ENCODE data around the gene SLC25A53.
A peak's percentile ranks its signal among the peaks of the same experiment; 100 is the strongest.

SLC25A53 gene, protein sequence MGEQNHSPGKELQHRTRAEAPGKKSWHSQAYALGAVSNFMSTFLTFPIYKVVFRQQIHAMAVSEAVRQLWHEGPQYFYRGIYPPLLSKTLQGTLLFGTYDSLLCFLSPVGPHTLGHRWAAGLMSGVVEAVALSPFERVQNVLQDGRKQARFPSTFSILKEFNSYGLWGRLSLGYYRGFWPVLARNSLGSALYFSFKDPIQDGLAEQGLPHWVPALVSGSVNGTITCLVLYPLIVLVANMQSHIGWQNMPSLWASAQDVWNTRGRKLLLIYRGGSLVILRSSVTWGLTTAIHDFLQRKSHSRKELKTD

DNA sequence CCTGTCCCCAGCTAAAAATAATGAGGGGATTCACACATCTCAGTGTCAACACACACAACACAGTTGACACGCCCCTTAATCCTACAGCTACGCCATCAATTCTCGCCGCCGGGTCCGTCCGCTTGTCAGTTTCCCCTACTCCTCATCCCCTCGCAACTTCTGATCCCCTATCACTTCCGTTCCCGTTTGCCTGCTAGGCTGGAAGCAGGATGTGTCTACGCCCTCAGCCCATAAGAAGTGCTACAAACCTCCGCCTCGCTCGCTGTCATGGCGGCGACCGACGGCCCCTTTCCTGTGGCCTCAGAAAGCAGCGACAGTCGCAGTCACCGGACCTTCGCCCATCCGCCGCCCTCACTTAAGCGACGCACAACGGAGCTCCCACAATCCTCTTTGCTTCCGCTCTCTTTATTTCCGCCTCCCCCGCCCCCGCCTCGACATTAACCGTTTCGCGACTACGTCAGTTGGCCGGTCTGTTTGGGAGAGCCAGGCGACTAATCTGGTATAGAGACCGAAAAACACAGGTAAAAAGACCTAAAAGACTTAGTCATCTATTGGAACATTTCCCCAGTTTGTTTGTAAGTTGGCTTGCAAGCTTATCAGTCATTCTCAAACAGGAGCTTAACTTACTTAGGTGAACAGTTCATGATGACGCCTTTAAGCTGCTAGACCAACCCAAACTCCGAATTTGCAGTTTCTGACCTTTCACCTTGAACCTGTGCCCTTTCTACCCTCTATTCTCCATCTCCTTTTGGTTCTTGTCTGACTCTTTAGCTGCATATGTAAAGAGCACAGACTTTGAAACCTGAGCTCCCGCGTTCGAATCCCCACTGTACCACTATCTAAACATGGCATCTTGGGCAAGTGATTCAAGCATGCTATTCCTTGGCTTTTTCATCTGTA, at the start of gene SLC25A53:
SLC25A53 (minus strand) TSS at position 380 of the 900 bp plus-strand sequence. CDS start 51,752 bp downstream, outside the sequence.
- DNase-seq = peak; percentile 58

DNA sequence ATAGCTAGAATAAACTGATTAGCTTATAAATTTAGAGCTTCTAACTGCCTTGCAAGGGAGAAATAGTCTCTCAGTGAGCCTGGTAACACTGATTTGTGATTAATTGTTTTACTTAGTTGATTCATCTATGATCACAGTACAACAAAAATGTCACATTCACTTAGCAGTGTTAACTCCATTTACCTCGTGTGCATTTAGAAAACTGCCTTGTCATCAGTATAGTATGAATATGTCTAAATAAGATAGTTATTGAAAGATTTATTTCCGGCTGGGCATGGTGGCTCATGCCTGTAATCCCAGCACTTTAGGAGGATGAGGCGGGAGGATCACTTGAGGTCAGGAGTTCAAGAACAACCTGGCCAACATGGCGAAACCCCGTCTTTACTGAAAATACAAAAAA, 48.7 kb upstream of the SLC25A53 start:
- no peak for DNase-seq

DNA sequence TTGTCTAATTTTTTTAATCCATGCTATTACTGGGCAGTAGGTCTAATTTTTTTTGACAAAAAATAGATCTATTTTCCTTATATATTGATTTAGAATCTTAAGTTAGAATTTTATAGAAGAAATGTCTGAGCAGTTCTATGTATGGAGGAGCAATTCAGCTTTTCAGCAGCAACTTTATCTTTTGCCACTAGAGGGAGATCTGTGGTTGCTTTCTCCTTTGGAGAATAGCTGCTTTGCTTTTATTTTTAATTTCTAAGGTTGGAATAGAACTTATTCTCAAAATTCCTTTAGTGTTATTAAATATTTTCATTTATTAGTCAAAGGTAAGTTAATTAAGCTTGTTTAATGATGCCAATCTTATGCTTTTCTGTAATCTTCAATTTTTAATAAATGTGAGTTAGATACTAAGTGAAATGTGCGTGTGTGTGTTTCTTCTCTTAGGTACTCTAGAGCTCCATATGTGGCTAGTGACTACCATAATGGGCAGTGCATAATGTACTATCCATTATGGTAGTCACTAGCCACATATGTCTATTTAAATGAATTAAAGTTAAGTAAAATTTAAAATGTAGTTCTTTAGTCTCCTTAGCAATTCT, 38.8 kb upstream of the SLC25A53 start:
- no peak for DNase-seq

DNA sequence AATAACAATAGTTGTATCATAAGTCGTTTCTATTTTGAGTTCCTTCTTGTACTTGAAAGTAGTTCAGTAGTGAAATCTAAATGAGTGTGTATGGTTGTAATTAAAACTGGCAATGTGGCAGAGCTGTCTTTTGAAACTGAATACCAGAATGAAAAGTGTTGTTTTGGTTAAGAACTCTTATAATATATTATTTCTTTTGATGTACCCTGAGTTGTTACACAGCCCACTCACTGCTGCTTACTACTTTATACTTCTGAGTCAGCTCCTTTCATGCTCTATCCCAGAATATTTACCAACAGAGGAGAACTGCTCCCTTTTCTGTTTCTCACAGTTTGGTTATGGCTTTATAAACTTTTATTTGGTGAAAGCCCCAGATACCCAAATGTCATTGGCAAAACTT, 38.2 kb upstream of the SLC25A53 start:
- no peak for DNase-seq

DNA sequence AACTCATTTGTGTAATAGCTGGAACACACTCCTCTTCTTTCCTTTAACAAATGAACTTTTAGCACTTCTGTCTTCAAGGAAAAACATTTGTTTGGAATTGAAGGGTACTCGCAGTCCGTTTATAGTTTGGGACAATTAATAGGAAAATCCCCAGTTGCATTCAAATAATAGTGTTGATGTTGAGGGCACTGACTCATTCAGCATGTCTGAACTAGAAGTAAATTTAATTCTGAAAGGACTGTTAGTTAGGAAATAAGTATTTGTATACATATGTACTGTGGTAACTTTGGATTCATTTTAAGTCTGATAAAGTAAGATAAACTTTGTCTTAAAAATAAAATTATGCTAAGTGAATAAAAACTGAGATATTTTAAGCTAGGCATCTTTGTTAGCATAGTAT, 36.7 kb upstream of the SLC25A53 start:
- no peak for DNase-seq

DNA sequence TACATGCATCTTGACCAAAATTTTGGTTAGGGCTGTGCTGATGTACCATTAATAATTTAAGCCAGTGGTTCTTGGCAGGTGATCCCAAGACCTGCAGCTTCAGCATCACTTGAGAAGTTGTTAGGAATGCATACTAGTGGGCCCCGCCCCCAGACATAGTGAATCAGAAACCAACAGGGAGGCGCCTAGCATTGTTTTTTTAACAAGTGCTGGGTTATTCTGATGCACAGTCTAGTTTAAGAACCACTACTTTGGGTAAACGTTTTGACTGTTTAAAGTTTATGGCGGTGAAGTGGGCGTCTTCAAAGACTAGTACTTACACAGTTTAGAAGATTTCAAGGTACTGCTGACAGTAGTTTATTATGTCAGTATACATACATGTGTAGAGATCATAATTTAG, 33.0 kb upstream of the SLC25A53 start:
- DNase-seq = no peak

DNA sequence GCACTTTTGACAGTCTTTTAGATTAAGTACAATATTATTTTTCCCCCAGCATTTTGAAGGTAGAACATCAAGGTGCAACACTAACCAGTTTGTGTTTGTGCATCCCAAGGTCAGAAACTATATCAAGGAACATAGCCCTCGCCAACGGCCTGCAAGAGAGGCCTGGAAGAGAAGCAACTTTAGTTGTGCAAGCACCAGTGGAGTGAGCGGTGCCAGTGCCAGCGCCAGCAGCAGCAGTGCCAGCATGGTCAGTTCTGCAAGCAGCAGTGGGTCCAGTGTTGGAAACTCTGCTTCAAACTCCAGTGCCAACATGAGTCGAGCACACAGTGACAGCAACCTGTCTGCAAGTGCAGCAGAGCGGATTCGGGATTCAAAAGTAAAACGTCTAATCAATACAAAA, 31.1 kb upstream of the SLC25A53 start:
- no peak for DNase-seq

DNA sequence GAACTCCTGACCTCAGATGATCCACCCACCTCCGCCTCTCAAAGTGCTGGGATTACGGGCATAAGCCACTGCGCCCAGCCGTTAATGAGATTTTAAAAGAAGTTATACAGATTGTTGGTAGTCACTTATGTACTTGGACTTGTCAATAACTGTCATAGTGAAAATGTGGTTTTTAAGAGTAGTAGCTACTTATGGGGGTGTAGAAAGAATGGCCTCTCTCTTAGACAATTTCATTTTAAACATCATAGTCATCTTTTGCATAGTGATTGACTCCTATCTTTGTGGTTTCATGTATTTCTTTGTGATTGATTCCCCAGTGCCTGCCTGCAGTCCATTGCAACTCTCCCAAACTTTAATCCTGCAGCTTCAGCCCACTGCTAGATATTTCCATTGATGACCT, 26.9 kb upstream of the SLC25A53 start:
- no peak for DNase-seq

DNA sequence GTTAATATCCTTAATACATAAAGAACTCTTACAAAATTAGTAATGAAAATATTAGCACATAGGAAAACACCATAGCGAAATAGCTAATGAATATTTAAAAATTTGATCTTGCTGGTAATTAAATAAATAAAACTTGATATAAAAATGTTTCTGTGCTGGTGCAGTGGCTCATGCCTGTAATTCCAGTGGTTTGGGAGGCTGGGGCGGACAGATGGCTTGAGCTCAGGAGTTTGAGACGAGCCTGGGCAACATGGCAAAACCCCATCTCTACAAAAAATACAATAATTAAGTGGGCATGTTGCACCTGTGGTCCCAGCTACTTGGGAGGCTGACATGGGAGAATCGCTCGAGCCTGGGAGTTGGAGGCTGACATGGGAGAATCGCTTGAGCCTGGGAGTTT, 17.0 kb upstream of the SLC25A53 start:
- DNase-seq = no peak

DNA sequence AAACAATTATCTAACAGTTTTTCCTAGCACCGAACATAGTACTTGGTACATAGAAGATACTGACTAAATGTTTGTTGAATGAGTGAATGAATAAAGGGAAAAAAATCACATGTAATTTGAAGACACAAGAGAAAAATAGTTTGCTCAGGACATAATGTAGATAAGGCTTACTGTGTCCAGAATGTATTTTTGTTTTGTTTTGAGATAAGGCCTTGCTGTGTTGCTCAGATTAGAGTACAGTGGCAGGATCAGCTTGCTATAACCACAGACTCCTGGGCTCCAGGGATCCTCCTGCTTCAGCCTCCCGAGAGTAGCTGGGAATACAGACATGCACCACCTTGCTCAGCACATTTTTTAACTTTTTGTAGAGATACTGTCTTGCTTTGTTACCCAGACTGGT, 16.0 kb upstream of the SLC25A53 start:
- no peak for DNase-seq

DNA sequence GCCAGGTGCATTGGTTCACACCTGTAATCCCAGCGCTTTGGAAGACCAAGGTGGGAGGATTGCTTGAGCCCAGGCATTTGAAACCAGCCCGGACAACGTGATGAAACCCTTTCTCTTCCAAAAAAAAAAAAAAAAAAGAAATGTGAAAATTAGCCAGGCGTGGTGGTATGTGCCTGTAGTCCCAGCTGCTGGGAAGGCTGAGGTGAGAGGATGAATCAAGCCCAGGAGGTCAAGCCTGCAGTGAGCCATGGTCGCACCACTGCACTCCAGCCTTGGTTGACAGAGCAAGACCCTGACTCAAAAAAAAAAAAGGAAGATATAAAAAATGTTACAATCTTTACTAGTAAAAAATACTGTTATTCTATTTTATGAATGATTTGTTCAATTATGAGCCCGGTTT, 15.3 kb upstream of the SLC25A53 start:
- no peak for DNase-seq

DNA sequence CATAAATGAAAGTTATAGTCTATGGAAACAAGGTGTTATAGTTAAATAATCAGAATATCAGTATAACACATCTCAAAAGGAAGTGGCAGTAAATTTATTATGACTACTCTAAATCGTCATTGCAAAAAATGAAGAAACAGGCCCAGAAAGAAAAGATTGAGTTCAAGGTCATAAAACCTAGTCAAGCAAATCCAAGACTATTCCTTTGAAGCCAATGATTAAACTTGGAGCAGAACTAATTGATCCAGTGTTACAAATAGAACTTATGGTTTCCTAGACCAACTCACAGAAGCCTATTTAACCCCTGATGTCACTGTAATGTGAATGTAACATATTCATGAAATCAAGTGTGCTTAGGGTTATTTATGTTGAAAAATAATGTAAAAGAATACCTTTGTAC, 11.3 kb upstream of the SLC25A53 start:
- DNase-seq = no peak

DNA sequence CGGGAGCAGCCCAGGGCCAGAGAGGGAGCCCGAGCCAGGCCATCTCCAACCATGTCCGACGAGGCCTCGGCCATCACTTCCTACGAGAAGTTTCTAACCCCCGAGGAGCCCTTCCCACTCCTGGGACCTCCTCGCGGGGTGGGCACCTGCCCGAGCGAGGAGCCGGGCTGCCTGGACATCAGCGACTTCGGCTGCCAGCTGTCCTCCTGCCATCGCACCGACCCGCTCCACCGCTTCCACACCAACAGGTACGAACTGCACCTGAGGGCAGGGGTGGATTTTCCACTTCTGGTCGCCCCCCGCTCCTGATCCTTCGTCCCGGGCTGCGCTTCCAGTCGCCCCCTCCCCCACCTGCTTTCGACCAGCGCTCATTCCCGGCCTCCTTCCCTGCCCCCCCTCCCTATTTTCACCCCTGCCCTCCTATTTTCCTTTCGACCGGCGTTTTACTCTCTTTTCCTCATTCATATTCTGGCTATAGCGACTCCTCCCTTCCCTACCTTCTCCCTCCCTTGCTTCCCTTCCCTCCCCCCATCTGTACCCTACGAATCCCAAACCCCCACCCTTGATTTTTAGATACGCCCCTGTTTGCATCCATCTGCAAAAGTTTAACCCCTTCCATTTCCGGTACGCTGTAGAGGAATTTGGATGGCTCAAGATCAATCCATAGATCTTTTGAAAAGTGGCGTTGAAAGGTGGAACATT, 10.1 kb upstream of the SLC25A53 start:
- no peak for DNase-seq

DNA sequence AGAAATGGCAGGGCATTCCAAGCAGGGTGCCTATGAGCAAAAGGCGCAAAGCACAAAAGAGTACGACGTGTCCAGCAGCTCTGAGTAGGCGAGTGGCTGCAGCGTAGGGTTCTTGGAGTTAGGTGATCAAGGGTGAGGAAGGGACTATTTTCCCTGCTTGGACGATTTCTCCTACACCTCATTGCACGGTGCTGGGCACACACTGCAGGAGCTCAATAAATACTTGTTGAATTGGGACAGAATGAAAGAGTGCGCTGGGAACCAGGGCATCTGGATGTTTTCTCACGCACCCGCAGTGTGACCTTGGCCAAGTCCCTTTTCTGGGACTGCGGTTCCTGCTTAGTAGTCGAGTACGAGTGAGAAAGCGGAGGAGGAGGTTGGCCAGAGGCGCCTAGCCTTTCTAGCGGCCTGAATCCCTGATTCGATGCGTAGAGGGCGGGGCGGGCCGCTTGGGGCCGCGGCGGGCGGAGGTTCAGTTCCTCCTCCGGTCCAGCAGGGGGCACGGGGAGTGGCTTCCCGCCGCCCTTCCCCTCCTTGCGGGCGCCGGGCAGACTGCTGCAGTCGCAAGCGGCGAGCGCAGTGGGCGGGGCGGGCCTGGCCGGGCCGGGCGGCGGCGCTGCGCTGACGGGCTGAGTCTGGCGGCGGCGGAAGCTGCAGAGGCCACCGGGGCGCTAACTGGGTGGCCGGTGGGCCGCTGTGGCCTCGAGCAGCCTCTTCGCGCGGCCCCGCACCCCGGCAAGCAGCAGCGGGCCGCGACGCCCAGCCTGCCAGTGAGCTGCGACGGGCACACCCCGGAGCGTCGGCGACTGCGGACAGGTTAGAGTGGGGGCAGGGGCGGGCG, 9.3 kb upstream of the SLC25A53 start, which contains the start of gene FAM199X:
FAM199X (plus strand) TSS at position 560 of the 841 bp plus-strand sequence. CDS start 333 bp downstream, outside the sequence.
- peak; percentile 75 for DNase-seq

DNA sequence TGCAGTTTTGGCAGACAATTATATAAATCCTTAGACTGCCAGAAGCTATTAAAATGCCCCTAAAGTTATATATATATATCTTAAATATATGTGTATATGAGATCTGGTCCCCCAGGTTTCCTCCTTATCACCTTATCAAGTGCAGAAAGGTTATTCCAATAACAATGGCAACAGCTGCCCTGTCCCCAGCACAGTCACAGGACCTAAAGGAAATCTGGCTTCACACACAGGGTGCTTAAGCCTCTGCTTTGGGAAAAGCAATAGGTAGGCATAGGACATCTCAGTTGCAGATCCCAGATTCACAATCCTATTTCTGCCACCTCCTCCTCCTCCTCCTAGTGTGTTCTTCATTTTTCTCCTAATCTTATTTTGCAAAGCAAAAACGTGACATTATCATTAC, 5.8 kb downstream of the SLC25A53 start:
- DNase-seq = no peak

DNA sequence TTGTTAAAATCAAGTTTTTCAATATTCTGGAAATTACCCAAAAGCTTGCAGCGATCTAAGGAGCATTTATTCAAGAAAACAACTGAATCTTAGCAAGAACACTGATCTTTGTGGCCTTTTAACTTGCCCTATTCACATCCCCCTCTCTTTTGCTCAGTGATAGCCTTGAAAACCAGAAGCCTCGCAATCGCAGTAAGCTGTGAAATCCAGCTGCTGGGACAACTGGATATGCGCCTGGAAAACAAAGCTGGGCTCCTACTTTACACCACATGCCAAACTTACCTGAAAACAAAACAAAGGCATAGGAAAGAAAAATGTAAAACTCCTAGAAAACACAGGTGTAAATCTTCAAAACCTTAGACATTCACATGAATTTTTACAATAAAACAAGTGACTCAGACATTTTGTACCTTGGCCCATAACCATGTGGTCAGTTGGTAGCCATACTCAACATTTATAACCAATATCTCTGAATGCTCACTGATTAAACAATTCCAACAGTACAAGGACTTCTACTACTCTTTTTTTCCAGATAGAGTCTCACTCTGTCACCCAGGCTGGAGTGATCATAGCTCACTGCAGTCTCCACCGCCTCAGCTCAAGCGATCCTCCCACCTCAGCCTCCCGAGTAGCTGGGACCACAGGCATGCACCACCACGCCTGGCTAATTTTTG, 15.6 kb downstream of the SLC25A53 start:
- no peak for DNase-seq

DNA sequence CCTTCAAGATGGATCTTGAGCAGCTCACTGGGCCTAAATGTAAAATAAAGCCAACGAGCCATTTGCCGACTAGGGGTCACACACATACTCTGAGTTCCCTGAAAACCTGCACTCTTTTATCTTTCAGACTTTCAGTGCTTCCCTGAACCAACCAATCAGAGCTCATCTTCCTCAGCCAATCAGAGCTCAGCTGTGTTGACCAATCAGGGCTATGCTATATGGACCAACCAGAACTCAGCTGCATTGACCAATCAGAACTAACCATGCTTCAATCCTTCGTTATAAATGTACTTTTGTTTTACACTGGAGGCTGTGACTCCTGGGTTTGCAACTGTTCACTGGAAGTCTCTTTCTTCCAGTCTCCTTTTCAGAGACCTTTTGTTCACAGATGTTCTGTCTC, 19.3 kb downstream of the SLC25A53 start:
- no peak for DNase-seq

DNA sequence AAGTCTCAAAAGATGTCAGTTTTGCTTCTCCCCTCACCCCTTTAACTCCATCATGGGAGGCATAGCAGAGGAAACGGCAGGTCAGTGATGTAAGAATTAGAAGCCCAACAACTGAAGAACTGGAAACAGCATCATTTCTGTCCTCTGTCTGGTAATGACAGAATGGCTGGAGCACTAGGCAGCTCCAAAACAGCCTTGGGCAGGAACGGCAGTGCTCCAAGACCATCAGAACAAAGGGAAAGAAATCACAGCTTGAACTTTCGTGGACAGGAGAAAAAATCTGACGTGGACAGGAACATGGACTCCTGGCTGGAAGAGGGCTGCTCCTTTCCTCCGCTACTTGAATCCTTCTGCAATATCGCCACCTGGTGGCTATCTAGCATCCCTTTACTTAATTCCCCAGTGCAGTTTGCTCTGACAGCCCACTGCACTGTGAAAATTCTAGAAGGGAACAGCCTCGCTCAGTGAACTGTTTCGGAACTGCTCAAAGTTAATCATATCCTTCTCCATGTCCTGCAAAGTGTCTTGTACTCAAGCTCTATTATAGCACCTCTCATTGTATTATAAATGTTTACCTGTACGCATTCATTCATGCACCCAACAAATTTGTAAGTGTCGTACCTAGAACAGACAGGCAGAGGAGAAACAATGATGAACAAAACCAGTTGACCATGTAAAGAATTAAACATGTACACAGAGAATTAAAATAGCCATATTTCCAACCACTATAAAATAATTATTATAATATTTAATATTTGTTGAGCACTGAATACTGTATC, 20.4 kb downstream of the SLC25A53 start:
- peak; percentile 15 for DNase-seq

DNA sequence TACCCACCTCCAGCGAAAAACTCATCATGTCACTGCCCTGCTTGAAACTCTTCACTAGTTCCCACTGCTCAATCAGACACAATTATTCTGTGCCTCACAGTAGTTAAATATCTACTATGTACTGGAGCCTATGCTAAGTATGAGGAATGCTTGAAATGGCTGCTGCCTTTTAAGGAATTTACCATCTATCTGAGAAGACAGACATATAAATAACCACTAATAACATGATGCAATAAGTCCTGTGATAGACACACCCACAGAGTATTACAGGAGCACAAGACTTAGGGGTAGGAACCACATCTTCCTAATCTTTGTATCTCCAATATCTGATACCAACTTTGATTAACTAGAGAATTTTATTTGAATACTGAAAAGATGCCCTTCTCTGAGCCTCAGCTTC, 21.1 kb downstream of the SLC25A53 start:
- DNase-seq = no peak

DNA sequence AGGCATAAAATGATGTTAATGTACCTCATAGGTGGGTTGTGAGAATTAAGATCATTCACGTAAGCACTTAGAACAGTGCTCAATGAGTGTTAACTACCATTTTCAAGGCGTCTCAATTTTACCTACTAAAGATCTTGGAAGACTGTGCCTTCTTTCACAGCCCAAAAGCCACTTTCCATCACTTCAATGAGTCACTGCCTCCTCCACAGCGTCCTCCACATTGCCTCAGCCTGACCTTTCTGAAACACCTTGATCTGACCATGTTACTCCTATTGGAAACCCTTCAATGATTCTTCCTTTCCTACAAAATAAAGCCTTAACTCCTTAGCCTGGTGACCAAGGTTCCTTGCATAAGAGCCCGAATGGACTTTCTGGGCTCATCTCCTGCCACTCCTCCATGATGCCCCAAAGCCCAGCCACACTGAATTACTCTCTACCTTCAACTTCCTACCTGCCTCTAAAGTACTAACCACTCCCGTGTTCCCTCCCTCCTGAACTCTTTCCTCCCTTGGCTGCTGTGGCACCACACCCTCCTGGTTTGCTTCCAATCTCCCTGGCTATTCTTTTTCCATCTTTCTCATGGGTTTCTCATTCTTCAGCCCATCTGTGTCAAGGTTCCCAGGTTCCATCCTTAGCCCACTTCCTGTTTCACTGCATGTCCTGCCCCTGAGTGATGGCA, 22.1 kb downstream of the SLC25A53 start:
- no peak for DNase-seq
